ENCODE results near the gene C10orf88.
"Not testable (repeated sequence)": the region's sequence is repeated elsewhere in the genome, so short reads cannot be mapped to it uniquely, and the experiment has no call there.

Gene C10orf88

DNA sequence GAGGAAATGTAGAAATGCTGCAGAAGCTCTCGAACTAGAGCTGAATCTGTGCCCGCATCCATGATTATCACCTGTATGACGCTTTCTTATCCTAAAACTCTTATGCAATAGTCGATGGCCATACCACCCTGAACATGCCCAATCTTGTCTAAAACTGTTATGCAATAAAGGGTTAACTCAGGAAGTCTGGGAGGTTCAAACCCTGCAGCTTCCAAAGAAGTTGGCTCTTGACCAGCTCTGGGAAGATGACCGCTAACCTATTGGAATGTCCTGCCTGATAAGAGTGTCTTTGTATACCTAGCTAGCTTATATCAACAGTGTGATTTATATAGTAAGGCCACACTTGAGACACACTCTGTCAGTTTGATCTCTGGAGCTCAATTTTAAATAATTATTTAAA lies 3.4 kb upstream of the C10orf88 start:
- no peak for DNase-seq

- no peak for DNase-seq
Measured at GRCh38 chr10:122955892-122956291, 1.9 kb upstream of the C10orf88 start.

DNA sequence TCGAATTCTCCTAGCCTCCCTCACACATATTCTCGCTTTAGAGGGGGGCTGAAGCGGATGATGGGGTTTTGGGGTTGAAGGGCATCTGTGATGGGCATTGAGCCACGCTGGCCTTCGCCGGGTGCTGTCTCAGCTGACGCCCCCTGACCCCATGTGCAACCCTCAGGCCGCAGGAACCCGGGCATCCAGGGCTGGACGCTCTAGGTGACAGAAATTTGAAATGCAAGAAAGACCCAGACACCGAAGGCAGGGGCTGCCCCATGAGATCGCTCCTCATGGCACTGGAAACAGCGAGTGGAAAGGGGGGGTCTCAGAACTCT lies 664 bp upstream of the C10orf88 start:
- DNase-seq = no peak

- DNase-seq = no peak
Measured at GRCh38 chr10:122949296-122949695, 4.7 kb downstream of the C10orf88 start.

GRCh38 chr10:122939856-122940543 lies 14.0 kb downstream of the C10orf88 start:
- no peak for DNase-seq

DNA sequence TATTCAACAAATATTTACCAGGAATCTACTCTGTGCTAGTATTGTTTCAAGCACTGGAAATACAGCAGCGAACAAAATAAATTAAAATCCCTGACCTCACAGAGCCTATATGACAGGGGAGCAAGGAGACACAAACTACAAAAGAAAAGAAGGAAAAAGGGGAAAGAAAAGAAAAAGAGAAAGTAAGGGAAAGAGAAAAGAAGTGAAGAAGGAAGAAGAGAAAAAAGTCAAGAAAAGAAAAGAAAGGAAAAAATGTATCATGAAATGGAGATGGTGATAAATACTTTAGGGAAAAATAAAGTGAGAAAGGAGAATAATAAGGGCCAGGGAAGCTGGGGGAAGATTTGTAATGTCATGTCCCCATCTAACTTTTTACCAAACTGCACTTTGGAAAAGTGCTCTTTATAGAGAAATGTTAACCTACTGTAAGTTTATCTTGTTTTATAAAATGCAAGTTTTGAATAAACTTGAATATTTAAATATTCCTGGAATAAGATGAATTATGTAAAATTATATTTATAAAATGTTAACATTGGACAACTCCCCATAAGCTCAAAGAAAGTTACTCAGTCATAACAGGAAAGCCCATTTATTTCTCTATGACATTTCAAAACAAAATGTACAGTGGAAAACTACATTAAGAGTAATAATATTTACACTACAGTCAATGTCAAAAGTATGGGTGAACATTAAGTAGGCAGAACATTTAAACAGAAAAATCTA lies 14.7 kb downstream of the C10orf88 start:
- no peak for DNase-seq

DNA sequence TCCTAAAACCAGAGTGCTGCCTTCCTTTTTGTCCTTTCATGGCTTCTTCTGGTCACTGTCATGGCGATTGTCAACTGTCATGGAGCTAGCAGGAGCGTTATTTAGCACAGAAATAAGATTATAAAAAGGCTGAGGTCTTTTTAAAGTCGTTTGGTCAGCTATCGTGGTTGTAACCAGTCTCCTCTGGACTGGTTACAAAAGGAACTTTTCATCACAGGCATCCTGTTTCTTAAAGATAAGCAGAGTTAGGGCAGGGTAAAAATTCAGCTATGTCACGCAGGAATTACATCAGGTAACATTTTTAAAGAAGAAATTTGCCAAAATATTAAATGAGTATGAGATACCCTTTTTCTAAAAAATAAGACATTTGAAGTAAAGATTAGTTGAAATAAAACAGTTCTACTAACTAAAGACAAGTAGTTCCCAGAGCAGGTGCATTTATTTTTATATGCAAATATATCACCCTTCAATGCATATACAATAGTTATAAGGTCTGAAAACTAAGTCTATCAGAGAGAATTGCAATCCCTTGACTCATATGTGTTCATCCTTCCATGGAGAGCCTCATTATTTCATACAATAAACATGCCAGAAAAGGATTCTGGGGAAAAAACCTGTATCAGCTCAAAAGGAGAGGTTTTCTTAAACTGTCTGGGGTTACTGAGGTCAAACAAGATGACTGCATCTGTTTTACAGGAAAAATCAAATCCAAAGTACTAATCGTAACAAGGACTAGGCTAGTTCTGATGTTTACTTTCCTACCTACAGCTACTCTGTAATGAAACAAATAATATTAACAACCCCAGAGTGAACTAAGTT lies 22.7 kb downstream of the C10orf88 start:
- no peak for DNase-seq

DNA sequence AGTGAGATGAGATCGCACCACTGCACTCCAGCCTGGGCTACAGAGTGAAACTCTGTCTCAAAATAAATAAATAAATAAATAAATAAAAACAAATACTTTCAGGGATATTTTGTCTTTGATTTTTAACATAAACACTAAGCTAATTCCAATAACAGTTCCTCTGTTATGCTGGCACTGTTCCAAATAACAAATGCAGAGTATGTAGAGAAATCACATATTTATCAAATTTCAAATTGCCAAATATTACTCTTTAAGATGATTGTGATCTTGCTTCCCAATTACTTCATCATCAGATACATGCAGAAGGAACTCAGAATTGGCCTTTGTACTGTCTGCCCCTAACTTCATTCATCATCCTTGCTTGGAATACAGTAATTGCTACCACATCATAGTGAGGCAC lies 23.9 kb downstream of the C10orf88 start:
- no peak for DNase-seq

DNA sequence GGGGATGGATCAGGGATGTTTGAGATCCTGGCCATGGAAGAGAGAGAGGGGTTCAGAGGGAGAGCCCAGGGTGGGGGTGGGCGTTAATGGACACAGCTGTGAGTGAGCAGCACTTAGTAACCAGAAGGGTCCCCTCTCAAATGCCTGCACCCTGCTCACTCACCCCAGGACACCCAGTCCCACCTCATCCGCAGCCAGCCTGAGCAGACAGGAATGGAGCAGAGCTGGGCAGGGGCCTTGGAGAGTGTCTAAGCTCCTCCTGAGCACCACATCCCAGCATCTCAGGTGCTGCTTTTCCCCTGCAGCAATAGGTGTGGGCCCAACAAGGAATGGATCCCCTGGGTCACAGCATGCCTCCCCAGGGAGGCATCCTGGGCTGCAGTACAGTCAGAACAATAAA lies 38.3 kb downstream of the C10orf88 start:
- no peak for DNase-seq

DNA sequence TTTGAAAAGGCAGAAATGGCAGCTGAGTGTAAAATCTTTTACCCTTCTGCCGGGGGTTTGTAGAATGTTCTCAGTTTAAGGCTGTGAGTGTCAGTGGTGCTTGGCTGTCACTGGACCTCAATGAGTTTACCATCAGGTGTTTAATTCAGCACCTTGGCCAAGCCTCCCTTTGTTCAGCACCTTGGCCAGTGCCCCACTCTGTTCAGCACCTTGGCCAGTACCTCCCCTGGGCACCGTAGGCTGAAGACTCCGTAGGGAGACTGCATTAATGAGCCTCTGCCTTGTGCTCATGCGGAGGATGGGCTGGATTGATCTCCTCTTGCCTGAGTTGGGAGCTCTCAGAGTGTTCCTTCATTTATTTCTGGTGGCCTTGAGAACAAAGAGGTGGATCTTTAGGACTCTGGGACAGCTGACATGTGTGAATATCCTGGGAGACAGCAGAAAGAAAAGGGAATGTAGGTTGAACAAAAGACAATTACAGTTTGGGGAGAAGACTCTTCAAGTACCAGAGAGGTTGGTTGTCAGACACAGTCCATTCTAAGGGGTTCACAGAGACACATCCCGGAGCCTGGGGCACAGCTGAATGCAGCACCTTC lies 42.0 kb downstream of the C10orf88 start:
- DNase-seq = no peak

DNA sequence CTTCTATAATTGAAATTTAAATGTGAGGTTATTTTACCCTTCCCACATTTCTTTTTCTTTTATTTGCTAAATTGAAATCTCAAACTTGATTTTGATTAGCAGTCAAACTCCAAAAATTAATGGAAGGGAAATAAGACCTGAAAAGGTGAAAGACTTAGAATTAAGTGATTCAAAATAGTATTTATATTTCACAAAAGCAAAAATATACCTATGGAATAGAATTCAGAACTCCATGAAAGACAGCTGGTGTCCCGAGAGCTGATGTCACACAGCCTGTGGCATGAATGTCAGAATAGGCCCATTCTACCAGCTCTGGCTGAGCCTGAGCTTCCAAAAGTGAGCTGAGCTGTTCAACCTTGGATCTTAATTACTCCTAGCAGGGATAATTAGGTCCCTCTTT lies 43.7 kb downstream of the C10orf88 start, which contains the start of gene FAM24A:
Gene FAM24A, plus strand, starts transcription at position 301 of the 400 bp plus-strand sequence. CDS start 1,025 bp downstream, outside the sequence.
- DNase-seq = no peak

- DNase-seq = not testable (repeated sequence)
Measured at GRCh38 chr10:122903861-122904260, 50.2 kb downstream of the C10orf88 start.

- DNase-seq = no peak
Measured at GRCh38 chr10:122894261-122894944, 59.6 kb downstream of the C10orf88 start.

GRCh38 chr10:122884166-122884565 lies 69.9 kb downstream of the C10orf88 start:
- no peak for DNase-seq

- no peak for DNase-seq
Measured at GRCh38 chr10:122882766-122883165, 71.3 kb downstream of the C10orf88 start.
